HG03571 (cell line): ENCODE data around the gene FLYWCH1.

Experiments used
- ATAC-seq: cut with Tn5 transposase; IDR thresholded peaks from one replicate; pipeline ENCODE4 v1.9.1; 2021; ENCODE audit not compliant: unreplicated experiment

Gene FLYWCH1

DNA sequence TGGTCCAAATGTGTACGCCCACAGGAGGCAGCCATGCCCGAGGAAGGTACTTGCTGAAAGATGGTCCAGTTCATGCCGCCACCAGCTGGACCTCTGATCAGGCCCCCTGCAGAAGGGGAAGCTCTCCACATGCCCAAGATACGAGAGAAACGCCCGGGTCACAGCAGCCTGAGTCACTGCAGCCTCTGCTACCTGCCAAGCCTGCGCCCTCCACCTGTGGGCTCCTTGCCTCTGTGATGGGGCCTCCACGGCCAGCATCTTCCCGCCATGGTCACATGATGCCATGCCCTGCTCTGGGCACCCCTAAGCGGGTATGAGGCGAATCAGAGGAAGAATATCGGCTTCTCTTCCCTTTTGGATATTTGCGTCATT is 38.6 kb downstream of the FLYWCH1 start:
- ATAC-seq: no peak

DNA sequence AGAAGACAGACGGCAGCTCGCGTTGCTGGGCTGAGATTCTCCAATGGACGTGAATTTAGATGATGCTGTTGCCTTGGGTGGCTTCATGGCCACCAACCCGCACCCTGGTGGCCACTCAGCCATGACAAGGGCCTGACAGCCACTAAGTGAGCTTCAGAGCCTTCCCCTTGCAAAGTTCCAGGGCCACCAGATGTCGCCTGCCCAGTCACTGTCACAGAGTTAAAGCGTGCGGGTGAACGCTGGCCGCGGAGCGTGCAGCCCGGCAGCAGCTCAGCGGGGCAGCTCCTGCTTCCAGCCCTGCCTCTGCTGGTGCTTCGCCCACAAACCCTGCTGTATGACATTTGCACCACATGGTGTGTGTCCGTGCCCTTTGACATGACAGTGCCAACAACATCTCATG is 39.0 kb downstream of the FLYWCH1 start:
- no peak for ATAC-seq

DNA sequence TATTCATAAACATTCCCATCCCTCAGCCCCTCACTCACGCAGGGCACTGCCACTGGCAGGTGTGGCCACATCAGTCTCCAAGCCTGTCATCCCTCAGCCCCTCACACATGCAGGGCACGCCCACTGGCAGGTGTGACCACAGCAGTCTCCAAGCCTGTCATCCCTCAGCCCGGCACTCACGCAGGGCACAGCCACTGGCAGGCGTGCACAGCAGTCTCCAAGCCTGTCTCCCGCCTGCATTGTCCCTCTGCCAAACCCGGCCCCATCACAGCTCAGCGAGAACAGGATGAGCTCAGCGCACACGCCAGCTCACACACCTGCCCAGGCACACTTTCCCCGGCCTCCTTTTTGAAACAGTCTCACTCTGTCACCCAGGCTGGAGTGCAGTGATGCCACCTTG is 40.9 kb downstream of the FLYWCH1 start:
- no peak for ATAC-seq

DNA sequence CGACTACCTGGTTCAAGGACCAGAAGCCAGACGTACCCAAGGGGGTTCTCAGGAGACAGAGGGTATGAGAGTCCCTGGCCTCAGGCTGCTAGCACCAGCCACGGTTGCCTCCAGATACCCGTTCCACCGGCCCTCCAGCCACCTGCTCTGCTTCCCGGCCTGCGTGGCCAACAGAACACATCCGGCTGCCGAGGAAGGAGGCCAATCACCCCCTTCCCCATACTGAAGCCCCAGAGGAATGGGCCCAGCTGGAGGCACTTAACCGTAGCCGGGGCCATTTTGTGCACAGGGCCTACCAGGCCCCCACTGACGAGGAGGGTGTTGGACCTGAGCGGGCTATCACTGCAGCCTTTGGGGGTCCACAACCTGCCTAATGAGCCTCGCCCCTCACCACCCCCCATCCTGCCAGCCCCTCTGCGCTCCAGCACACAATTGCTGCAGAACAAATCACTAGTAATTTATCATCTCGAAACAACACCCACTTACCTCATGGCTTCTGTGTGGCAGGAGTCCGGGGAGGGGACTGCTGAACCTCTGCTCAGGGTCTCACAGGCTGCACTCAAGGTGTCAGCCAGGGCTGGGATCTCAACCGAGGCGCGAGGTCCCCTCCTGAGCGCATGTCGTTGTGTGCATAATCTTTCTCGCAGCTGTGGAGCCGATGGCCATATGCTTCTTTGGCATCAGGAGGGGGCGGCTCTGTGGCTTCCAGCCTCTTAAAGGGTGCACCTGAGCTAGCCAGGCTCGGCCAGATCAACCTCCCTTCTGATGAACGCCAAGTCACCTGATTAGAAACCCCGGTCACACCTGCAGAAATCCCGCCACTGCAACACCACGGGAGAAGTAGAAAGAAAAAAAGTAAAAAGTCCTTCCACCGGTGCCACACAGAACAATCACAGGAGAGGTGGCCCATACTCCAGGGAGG is 42.2 kb downstream of the FLYWCH1 start:
- ATAC-seq: no peak

DNA sequence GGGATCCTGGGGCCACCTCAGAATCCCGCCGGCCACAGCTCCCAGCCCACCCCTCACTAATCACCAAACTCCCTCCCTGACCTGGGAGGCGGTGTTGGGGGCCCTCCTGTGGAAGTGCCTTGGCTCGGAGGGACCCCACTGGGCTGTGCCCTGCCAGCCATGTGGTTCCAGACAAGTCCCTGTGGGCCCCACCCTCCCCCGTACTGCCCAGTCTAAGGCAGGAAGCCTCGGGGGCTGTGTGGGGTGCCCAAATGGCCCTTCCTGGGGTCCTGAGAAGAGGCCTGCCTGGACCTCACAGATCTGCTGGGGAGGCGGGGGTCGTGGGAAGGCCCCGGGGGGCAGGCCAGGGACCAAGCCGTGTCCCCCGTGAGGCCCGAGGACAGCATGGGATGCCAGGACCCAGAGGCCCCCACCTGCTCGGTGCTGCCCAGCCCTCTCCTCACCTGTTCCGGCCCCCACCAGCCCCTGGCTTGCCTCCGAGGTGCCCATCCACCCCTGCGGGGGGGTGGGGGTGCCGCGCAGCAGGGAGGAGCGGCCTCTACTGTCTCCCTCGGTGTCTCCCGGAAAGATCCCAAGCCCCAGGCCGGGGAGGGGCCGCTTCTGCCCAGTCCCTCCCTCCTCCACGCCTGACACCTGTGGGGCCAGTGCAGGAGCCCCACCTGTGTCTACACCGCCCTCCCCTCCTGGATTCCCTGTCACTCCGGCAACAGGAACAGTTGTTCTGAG is 43.1 kb downstream of the FLYWCH1 start:
- no peak for ATAC-seq

DNA sequence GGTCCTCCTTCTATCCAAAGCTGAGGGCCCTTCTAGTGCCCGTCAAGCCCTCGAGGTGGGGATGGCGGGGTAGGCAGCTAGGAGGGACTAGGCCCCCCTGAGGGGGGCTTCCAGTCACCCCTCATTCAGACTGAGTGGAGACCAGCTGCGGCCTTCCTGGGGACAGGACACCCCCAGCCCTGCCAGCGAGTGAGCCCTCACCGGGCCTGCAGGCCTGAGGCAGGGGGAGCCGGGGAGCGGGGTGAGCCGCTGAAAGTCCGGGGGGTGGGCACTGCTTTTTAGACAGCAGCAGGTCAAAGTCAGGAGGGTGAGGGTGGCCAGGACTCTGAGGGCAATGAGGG is 43.7 kb downstream of the FLYWCH1 start:
- ATAC-seq: no peak

DNA sequence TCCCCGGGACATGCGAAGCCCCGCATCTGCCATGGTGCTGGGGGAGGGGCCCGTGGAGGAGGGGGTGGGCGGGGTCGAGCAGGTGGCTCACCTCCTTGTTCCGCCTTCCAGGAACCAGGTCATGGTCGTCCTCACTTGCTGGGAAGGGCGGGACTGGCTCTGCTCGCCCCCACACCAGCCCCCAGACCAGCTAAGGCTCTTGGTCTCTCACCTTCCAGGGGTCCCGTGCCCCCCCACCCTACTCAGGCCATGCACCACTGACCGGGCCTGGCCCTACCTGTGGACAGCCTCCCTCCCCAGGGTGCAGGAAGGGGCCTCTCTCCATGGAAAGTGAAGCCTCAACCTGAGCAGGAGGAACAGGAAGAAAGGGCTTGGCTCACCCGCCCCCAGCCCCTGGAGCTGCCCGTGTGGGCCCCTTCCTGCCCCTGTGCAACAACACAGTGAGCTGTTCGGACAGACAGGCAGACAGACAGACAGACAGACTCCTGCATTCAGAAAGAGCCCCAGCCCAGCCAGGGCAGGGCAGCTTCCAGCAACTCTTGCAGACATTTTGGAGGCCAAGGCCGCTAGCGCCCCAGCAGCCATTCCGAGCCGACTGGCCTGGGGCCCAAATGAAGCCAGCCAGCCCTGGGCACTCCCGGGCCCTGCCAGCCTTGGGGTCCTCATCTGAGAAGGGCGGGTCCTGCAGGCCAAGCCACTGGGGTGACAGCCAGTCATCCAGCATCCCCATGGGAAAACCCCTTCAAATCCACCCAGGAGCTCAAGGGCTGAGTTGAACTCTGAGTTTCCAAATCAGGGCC is 44.2 kb downstream of the FLYWCH1 start:
- no peak for ATAC-seq

DNA sequence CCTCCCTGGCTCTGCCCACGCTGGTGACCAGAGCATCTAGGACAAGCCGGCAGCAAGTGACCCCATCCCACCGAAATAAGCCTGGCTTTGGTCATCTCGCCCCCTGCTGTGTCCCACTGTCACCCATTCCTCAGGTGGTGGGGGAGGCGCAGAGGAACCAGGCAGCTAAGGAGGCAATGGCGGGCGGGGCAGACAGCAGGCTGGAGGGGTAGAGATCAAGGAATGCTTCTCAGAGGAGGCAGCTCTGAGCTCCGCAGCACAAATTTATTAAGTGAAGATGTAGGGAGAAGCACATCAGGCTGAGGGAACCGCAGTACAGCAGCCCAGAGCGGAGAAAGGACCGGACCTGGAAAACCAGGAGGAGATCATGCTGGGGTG is 44.8 kb downstream of the FLYWCH1 start:
- no peak for ATAC-seq

DNA sequence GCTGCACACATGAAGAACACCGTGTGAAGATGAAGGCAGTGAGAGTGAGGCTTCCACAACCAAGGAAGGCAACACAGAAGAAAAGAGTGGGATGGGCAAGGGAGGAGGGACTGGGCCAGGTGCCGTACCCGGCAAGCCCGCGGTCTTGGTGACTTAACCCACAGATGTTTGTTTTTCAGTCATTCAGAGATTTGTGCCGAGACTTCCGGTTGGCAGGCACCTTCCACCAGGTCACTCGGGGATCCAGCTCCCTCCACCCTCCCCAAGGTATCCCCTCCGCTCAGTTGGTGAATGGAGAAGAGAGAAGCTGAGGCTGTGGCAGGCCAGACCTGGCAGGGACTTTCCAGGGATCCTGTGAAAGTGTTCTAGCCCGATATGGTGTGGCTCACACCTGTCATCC is 47.5 kb downstream of the FLYWCH1 start:
- no peak for ATAC-seq

DNA sequence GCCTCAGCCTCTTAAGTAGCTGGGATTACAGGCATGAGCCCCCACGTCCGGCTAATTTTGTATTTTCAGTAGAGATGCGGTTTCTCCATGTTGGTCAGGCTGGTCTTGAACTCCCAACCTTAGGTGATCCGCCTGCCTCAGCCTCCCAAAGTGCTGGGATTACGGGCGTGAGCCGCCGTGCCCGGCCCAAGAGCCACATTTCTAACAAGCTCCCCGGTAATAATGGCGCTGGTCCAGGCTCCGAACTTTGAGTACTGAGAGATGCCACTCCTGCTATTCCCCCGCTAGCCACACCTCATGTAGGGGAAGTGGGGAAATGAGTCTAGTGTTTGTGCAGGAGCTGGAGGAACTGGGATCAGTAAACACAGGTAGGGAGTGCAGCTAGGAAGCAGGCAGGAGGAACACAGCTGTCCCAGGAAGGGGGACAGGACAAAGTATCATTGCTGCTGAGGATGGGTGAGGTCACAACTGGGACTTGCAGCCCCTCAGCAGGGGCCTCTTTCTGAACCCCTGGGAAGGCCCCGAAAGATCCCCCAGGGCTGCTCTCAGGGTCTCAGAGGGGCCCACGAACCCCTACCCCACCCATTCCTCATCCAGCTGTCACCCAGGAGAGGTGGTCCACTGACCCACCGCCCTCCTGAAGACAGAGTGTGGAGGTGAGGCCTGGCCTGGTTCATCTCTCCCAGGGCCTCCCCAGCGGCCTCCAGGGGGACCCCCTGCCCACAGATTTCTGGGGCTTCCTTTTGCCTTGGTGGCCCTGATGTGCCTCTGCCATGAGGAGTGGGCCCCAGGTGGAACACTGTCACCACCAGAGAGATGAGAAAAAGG is 48.7 kb downstream of the FLYWCH1 start:
- ATAC-seq: no peak

DNA sequence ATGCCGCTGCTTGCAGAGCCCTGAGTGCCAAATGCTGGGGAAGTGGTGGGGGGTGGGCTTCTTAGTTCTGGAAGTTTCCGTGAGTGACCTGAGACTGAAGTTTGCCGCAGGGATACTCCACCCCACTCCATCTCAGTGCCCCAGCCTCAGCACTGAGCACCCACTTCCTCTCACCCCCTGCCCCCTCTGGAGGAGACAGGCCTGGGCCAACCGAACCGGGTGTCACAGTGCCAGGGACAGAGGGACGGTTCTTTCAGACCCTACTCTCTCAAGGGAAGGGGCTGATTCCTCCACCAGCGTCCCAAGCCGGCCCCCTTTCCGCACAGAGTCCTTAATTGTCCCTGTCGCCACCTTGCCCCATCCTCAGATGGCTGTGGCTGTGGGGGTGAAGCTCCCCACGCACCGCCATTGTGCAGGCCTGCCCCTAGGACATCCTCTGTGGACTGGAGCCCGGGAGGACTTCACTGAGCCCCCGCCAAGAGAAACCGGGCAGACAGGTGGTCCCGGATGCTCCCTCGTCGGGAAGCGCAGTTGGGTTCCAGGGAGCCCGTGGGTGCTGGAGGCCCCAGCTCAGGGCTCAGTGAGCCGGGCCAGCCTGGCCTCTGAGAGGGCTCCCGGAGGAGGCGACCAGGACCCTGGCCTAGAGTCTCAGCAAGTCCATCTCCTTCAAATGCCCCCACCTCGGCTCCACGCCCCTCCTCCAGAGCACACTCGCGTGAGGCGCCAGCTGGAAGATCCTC is 50.8 kb downstream of the FLYWCH1 start:
- no peak for ATAC-seq

DNA sequence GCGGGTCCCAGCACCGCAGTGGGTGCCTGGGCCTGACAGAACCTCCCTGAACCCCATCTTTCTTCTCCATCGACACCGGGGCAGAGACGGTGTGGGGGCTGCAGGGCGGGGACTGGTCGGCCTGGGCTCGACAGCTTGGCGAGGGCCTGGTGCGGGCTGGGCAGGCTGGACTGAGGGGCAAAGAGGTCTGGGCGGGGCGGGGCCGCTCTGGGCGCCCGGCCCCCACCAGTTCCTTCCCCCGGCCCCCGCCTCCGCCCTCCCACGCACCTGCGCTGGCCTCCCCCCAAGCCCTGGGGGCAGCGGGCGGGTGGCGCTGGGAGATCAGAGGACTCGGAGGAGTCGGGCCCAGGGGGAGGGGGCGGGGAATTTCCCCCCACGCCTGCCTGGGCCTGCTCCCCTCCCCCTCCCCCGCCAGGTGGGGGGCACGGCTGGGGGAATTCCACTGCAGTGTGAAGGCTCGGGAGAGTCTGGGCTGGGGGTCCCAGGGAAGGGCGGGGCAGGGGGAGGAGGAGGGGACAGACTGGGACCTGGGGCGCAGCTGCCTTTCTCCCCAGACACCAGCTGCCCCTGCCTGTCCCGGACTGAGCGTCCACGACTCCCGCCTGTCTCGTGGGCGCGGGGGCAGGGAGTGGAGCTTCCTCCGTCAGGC is 51.5 kb downstream of the FLYWCH1 start:
- ATAC-seq: no peak

DNA sequence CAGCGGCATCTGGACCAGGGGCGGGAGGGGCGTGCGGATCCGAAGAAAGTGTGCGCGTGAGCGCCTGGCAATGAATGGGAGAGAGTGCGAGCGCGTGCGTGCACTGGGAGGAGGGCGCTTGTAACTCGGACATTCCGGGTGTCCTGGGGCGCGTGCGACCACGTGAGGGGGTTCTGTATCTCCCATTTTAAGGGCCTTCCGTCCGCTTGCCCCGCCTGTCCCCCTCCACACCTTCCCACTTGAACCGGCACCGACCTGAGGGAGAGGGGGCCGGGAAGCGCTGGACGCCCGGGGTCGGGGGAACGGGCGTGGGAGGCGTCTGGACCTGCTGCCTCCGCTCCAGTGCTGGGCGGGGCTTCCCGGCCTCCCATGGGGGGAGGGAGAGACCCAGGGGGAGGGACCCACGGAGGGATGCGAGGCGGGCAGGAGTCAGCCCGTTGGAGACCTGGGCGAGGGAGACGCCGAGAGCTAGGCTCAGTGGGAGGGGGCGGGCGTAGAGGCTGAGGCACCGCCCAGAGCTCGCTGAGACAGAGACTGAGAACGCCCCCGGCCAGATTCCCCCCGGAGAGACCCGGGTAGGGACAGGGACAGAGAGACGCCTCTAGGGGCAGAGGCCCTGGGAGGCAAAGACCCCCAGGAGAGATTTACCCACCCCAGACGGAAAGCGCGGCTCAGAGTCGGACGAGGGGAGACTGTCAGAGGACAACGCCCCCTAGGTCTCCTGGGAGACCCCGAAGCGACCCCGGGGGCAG is 52.2 kb downstream of the FLYWCH1 start, which contains the start of gene KREMEN2:
TSS of gene KREMEN2 (plus strand) at position 553 of the 752 bp plus-strand sequence. CDS start 246 bp downstream, outside the sequence.
- ATAC-seq: no peak

DNA sequence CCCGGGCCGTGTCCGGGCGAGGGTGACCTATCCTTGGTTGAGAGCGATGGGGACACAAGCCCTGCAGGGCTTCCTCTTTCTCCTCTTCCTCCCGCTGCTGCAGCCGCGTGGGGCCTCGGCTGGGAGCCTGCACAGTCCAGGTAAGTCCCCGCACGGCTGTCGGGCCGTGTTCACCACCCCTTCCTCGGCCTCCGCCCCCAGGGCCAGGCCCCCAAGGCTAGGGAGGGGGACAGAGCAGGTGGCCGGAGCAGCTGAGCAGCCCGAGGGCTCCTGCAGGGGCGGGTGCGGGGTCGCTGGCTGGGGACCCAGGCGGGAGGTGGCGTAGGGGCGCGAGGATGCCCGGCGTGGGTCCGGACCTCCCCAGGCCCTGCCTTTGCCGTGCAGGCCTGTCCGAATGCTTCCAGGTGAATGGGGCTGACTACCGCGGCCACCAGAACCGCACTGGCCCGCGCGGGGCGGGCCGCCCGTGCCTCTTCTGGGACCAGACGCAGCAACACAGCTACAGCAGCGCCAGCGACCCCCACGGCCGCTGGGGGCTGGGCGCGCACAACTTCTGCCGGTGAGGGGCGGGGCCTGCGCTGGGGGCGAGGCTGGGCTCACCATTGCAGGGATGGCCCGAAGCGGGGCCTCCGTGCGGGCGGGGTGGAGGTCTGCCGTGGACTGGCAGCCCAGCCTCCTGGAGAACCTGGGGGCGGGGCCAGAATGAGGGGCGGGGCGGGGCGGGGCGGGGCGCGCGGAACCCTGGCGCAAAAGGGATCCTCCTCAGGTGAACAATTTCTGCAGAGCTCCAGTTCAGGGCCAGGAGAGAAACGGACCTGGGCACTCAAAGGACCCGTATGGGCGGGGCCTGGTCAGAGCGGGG is 53.0 kb downstream of the FLYWCH1 start:
- no peak for ATAC-seq

DNA sequence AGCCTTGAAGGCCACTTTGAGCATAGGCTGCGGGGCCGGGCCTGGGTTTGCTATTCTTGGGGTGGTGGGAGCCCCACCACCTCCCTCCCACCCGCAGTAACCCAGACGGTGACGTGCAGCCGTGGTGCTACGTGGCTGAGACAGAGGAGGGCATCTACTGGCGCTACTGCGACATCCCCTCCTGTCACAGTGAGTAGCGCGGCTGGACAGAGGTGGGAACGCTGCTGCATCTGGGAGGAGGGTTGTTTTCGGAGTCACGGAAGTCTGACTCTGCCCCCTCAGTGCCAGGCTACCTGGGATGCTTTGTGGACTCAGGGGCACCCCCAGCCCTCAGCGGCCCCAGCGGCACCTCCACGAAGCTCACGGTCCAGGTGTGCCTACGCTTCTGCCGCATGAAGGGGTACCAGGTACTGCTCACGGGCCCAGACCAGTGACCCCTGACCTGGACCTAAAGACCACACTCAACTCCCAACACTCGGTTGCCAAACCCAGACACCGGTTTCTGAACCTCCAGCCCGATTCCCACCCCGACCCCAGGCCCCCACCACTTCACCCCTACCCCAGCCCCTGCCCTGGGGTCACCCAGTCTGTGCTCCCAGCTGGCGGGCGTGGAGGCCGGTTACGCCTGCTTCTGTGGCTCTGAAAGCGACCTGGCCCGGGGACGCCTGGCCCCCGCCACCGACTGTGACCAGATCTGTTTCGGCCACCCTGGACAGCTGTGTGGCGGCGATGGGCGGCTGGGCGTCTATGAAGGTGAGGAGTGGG is 54.5 kb downstream of the FLYWCH1 start:
- no peak for ATAC-seq

DNA sequence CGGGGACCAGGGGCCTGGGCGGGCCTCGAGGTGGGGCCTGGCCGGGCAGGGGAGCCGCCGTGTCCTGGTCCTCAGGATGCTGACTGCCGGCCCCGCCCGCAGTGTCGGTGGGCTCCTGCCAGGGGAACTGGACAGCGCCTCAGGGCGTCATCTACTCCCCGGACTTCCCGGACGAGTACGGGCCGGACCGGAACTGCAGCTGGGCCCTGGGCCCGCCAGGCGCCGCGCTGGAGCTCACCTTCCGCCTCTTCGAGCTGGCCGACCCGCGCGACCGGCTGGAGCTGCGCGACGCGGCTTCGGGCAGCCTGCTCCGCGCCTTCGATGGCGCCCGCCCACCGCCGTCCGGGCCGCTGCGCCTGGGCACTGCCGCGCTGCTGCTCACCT is 55.1 kb downstream of the FLYWCH1 start:
- no peak for ATAC-seq

DNA sequence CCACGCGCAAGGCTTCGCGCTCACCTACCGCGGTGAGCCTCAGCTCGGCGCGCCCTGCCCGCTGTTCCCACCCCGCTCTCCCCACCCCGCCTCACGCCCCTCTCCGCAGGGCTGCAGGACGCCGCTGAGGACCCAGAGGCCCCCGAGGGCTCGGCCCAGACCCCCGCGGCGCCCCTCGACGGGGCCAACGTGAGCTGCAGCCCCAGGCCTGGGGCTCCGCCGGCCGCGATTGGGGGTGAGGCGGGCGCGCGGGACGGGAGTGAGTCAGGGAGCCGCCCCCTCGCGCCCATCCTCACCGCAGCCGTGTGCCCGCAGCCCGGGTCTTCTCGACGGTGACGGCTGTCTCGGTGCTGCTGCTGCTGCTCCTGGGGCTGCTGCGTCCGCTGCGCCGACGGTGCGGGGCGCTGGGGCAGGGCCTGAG is 55.5 kb downstream of the FLYWCH1 start:
- no peak for ATAC-seq
